HepG2 (cell line): ENCODE results near the gene ALOXE3. TPM values are rescaled to one million over a fixed set of nuclear protein-coding genes. Genes with fewer than 3 reads are reported as not detected.

Experiments
- ATRX ChIP-seq: sonication (generic); formaldehyde crosslinking; IDR thresholded peaks from 2 replicates; pipeline ENCODE4 v1.4.0; 2020; ENCODE audit warnings: missing genetic modification reagents, borderline replicate concordance
- CBX1 ChIP-seq: IDR thresholded peaks from one replicate; pipeline ENCODE4 v1.6.1; 2016; ENCODE audit warnings: antibody characterized with exemption, low read depth
- CHD2 ChIP-seq: IDR thresholded peaks from 2 replicates; pipeline ENCODE4 v1.6.1; 2011; ENCODE audit warnings: low read depth, low read length, improper control_type of control experiment
- ELF1 ChIP-seq: sonication (generic); formaldehyde crosslinking; IDR thresholded peaks from 2 replicates; pipeline ENCODE4 v1.4.0; 2020; ENCODE audit warnings: missing genetic modification reagents
- JUNB ChIP-seq: sonication (generic); formaldehyde crosslinking; IDR thresholded peaks from 2 replicates; pipeline ENCODE4 v1.8.0; 2022; ENCODE audit warnings: missing genetic modification reagents, mild to moderate bottlenecking, borderline replicate concordance
- KAT8 ChIP-seq: IDR thresholded peaks from 2 replicates; pipeline ENCODE4 v1.6.1; 2016; ENCODE audit warnings: missing genetic modification reagents, missing compliant biosample characterization
- SOX6 ChIP-seq, 2 experiments: fragments of 450-650 bp in 1 of 2; sonication (generic) in 1 of 2; formaldehyde crosslinking in 1 of 2; IDR thresholded peaks; 2 replicates each; pipeline versions ENCODE4 v1.4.0 to v1.6.1; 2017 to 2020; ENCODE audit warnings: antibody characterized with exemption in 1 of 2, mild to moderate bottlenecking in 1 of 2, missing genetic modification reagents in 1 of 2
- ZNF101 ChIP-seq: sonication (generic); formaldehyde crosslinking; IDR thresholded peaks from 2 replicates; pipeline ENCODE4 v1.4.0; 2020; ENCODE audit warnings: mild to moderate bottlenecking, low read depth, missing genetic modification reagents, borderline replicate concordance
- ZNF383 ChIP-seq: sonication (generic); formaldehyde crosslinking; IDR thresholded peaks from 2 replicates; pipeline ENCODE4 v1.4.0; 2020; ENCODE audit warnings: missing genetic modification reagents, mild to moderate bottlenecking, borderline replicate concordance
- ZNF597 ChIP-seq: sonication (generic); formaldehyde crosslinking; IDR thresholded peaks from 2 replicates; pipeline ENCODE4 v1.5.0; 2020; ENCODE audit warnings: missing genetic modification reagents
- ZNF724P ChIP-seq: sonication (generic); formaldehyde crosslinking; IDR thresholded peaks from 2 replicates; pipeline ENCODE4 v1.8.0; 2022; ENCODE audit warnings: missing genetic modification reagents, borderline replicate concordance
- ZNF768 ChIP-seq: sonication (generic); formaldehyde crosslinking; IDR thresholded peaks from 2 replicates; pipeline ENCODE4 v1.4.0; 2020; ENCODE audit warnings: missing genetic modification reagents
- ZNF83 ChIP-seq: sonication (generic); formaldehyde crosslinking; IDR thresholded peaks from 2 replicates; pipeline ENCODE4 v1.4.0; 2020; ENCODE audit warnings: missing genetic modification reagents, mild to moderate bottlenecking, borderline replicate concordance
- ZNF878 ChIP-seq: sonication (generic); formaldehyde crosslinking; IDR thresholded peaks from 2 replicates; pipeline ENCODE4 v1.8.1; 2023; ENCODE audit warnings: mild to moderate bottlenecking, missing genetic modification reagents, moderate library complexity
- ZSCAN21 ChIP-seq: sonication (generic); formaldehyde crosslinking; IDR thresholded peaks from 2 replicates; pipeline ENCODE4 v1.8.0; 2022; ENCODE audit warnings: mild to moderate bottlenecking, missing genetic modification reagents, moderate library complexity, borderline replicate concordance
- polyA plus RNA-seq, 8 experiments: library from polyadenylated mRNA; depleted of rRNA in 3 of 8; stranded (reverse) in 7 of 8; unstranded in 1 of 8; fragments of >200 nt; fragmentation: Illumina TruSeq in 4 of 8; extraction: Trizol in 4 of 8; gene quantifications; 2 replicates each; pipeline versions ENCODE4 v1.2.1 to v1.2.3, GENCODE V29; 2011 to 2016; ENCODE audit warnings: low read depth in 4 of 8, missing spikeins in 1 of 8, mixed read lengths in 1 of 8; ENCODE audit not compliant: insufficient read depth in 1 of 8
- total RNA-seq, 5 experiments: library from RNA; depleted of rRNA; stranded (reverse); fragments of >200 nt; fragmentation: Illumina TruSeq; extraction: Trizol; gene quantifications; 2 replicates each; pipeline ENCODE4 v1.2.3, GENCODE V29; 2016; ENCODE audit warnings: low read depth in 1 of 5
- TF ChIP-seq, protein P1 (sequence below): sonication (generic); formaldehyde crosslinking; IDR thresholded peaks from 2 replicates; pipeline ENCODE4 v1.9.0; 2022; ENCODE audit warnings: missing genetic modification reagents, mild to moderate bottlenecking, borderline replicate concordance
- TF ChIP-seq, protein P2 (sequence below): sonication (generic); formaldehyde crosslinking; IDR thresholded peaks from 2 replicates; pipeline ENCODE4; 2020; ENCODE audit warnings: missing genetic modification reagents, mild to moderate bottlenecking, borderline replicate concordance
- TF ChIP-seq, protein P3 (sequence below): sonication (generic); formaldehyde crosslinking; IDR thresholded peaks from 2 replicates; pipeline ENCODE4 v1.5.0; 2020; ENCODE audit warnings: mild to moderate bottlenecking, missing genetic modification reagents, borderline replicate concordance
- TF ChIP-seq, protein P4 (sequence below): sonication (generic); formaldehyde crosslinking; IDR thresholded peaks from 2 replicates; pipeline ENCODE4 v1.4.0; 2020; ENCODE audit warnings: mild to moderate bottlenecking, missing genetic modification reagents, borderline replicate concordance

The ALOXE3 gene
- total and polyA plus RNA-seq, 2 of the 13 experiments (the other 11 are each of a cell fraction or from before 2014, with no cell fraction given): 0.07 TPM; not detected in 1

- TF ChIP-seq CHD2: 0 out of 2 replicates have a peak, but pooled peaks have one; percentile 10
- TF ChIP-seq ZNF83 (CRISPR knock-in tag): no peak
- TF ChIP-seq, protein P1, sequence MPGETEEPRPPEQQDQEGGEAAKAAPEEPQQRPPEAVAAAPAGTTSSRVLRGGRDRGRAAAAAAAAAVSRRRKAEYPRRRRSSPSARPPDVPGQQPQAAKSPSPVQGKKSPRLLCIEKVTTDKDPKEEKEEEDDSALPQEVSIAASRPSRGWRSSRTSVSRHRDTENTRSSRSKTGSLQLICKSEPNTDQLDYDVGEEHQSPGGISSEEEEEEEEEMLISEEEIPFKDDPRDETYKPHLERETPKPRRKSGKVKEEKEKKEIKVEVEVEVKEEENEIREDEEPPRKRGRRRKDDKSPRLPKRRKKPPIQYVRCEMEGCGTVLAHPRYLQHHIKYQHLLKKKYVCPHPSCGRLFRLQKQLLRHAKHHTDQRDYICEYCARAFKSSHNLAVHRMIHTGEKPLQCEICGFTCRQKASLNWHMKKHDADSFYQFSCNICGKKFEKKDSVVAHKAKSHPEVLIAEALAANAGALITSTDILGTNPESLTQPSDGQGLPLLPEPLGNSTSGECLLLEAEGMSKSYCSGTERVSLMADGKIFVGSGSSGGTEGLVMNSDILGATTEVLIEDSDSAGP (CRISPR knock-in tag): peak; percentile 59; the same call in 1 of the 2 replicates
- TF ChIP-seq, protein P2, sequence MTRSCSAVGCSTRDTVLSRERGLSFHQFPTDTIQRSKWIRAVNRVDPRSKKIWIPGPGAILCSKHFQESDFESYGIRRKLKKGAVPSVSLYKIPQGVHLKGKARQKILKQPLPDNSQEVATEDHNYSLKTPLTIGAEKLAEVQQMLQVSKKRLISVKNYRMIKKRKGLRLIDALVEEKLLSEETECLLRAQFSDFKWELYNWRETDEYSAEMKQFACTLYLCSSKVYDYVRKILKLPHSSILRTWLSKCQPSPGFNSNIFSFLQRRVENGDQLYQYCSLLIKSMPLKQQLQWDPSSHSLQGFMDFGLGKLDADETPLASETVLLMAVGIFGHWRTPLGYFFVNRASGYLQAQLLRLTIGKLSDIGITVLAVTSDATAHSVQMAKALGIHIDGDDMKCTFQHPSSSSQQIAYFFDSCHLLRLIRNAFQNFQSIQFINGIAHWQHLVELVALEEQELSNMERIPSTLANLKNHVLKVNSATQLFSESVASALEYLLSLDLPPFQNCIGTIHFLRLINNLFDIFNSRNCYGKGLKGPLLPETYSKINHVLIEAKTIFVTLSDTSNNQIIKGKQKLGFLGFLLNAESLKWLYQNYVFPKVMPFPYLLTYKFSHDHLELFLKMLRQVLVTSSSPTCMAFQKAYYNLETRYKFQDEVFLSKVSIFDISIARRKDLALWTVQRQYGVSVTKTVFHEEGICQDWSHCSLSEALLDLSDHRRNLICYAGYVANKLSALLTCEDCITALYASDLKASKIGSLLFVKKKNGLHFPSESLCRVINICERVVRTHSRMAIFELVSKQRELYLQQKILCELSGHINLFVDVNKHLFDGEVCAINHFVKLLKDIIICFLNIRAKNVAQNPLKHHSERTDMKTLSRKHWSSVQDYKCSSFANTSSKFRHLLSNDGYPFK (CRISPR knock-in tag): 0 out of 2 replicates have a peak, but pooled peaks have one; percentile 20
- TF ChIP-seq ATRX (CRISPR knock-in tag): no peak
- no peak for TF ChIP-seq CBX1
- no peak for TF ChIP-seq ZNF383
- TF ChIP-seq ZNF597 (CRISPR knock-in tag): no peak
- no peak for TF ChIP-seq ZNF101 (CRISPR knock-in tag)
- TF ChIP-seq ZNF724P (CRISPR knock-in tag): no peak
- peak; percentile 70 for TF ChIP-seq ELF1
- TF ChIP-seq JUNB: no peak
- TF ChIP-seq ZNF768 (CRISPR knock-in tag): peak; percentile 39; the same call in 1 of the 2 replicates
- TF ChIP-seq, protein P3, sequence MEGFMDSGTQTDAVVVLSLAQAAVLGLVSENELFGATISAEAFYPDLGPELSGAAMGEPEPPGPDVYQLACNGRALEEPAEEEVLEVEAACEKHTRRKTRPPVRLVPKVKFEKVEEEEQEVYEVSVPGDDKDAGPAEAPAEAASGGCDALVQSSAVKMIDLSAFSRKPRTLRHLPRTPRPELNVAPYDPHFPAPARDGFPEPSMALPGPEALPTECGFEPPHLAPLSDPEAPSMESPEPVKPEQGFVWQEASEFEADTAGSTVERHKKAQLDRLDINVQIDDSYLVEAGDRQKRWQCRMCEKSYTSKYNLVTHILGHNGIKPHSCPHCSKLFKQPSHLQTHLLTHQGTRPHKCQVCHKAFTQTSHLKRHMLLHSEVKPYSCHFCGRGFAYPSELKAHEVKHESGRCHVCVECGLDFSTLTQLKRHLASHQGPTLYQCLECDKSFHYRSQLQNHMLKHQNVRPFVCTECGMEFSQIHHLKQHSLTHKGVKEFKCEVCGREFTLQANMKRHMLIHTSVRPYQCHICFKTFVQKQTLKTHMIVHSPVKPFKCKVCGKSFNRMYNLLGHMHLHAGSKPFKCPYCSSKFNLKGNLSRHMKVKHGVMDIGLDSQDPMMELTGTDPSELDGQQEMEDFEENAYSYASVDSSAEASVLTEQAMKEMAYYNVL (CRISPR knock-in tag): no peak
- no peak for TF ChIP-seq ZNF878 (CRISPR knock-in tag)
- no peak for TF ChIP-seq KAT8 (CRISPR knock-in tag)
- no peak for TF ChIP-seq SOX6 (IDR thresholded peaks at IDR 0.05)
- TF ChIP-seq SOX6 (CRISPR knock-in tag; IDR thresholded peaks at IDR 0.05): peak; percentile 76
- 0 out of 2 replicates have a peak, but pooled peaks have one; percentile 14 for TF ChIP-seq ZSCAN21
- TF ChIP-seq, protein P4, sequence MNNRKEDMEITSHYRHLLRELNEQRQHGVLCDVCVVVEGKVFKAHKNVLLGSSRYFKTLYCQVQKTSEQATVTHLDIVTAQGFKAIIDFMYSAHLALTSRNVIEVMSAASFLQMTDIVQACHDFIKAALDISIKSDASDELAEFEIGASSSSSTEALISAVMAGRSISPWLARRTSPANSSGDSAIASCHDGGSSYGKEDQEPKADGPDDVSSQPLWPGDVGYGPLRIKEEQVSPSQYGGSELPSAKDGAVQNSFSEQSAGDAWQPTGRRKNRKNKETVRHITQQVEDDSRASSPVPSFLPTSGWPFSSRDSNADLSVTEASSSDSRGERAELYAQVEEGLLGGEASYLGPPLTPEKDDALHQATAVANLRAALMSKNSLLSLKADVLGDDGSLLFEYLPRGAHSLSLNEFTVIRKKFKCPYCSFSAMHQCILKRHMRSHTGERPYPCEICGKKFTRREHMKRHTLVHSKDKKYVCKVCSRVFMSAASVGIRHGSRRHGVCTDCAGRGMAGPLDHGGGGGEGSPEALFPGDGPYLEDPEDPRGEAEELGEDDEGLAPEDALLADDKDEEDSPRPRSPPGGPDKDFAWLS (CRISPR knock-in tag): no peak
Measured at GRCh38 chr17:8153957-8154607, 35.8 kb upstream of the ALOXE3 start (continued).
